ES-I3 (cell line): ENCODE results near the gene MBD1.
A peak's percentile ranks its signal among the peaks of the same experiment; 100 is the strongest.

Source experiments
- H3K36me3 ChIP-seq: 2 replicates; pipeline ENCODE4 v1.6.1; 2013; ENCODE audit warnings: mild to moderate bottlenecking, low read length, control low read depth, moderate library complexity; ENCODE audit not compliant: insufficient read depth
- H3K4me1 ChIP-seq: 2 replicates; pipeline ENCODE4 v1.6.1; 2013; ENCODE audit warnings: mild to moderate bottlenecking, control low read depth, low read length; ENCODE audit not compliant: insufficient read depth
- H3K9ac ChIP-seq: 2 replicates; pipeline ENCODE4 v1.6.1; 2013; ENCODE audit warnings: low read depth, mild to moderate bottlenecking, low read length, moderate library complexity
- H3K9me3 ChIP-seq: 2 replicates; pipeline ENCODE4 v1.6.1; 2013; ENCODE audit warnings: mild to moderate bottlenecking, low read length, moderate library complexity; ENCODE audit not compliant: control insufficient read depth, insufficient read depth

The MBD1 gene

GRCh38 chr18:50285071-50285470 is 3.7 kb upstream of the MBD1 start:
- H3K9me3 ChIP-seq: no peaks in the 10 kb centered on the region
- H3K36me3 ChIP-seq: no peaks in the 10 kb centered on the region
- H3K4me1 ChIP-seq: no peaks in the 10 kb centered on the region
- no peak overlapping the region for H3K9ac ChIP-seq

- H3K36me3 ChIP-seq: no peaks in the 10 kb centered on the region
- no peaks in the 10 kb centered on the region for H3K9me3 ChIP-seq
- no peak overlapping the region for H3K9ac ChIP-seq
- no peaks in the 10 kb centered on the region for H3K4me1 ChIP-seq
These were observed 3.0 kb upstream of the MBD1 start for GRCh38 chr18:50284255-50284885.

DNA sequence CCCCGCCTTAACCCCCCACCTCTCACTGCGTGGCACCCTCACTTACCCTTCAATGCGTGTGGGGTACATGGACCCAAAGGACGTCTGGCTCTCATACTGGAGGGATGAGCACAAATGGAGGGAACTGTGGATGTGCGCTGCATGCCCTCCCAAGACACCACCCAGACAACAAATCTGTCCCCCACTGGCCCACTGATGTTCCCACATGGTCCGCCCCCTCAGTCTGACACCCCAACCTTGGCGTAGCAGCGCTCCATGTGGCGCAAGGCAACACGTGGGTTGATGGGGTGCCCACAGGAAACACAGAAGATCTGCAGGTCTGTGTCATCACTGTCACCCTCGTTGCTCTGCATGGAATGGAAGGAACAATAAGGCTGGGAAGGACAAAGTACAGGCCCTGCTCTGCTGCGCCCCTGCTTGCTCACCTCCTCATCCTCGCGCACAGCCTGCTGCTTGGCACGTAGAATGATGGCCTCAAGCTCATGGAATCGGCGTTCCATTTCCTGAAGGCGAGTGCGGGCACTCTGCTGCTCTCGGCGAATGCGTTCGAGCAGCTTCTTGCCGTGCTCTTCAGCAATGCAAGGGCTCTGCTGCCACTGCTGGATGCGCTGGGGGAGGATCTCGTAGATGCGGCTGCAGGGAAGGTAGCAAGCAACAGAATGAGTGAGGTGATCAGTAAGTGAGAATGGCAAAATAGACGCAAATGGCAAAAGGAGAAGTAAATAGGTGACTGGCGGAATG is 2.3 kb upstream of the MBD1 start:
- peaks cover 7% of the 10 kb centered on the region; the same call in 1 of the 2 replicates for H3K36me3 ChIP-seq
- no peak overlapping the region for H3K9ac ChIP-seq
- H3K9me3 ChIP-seq: no peaks in the 10 kb centered on the region
- no peaks in the 10 kb centered on the region for H3K4me1 ChIP-seq

DNA sequence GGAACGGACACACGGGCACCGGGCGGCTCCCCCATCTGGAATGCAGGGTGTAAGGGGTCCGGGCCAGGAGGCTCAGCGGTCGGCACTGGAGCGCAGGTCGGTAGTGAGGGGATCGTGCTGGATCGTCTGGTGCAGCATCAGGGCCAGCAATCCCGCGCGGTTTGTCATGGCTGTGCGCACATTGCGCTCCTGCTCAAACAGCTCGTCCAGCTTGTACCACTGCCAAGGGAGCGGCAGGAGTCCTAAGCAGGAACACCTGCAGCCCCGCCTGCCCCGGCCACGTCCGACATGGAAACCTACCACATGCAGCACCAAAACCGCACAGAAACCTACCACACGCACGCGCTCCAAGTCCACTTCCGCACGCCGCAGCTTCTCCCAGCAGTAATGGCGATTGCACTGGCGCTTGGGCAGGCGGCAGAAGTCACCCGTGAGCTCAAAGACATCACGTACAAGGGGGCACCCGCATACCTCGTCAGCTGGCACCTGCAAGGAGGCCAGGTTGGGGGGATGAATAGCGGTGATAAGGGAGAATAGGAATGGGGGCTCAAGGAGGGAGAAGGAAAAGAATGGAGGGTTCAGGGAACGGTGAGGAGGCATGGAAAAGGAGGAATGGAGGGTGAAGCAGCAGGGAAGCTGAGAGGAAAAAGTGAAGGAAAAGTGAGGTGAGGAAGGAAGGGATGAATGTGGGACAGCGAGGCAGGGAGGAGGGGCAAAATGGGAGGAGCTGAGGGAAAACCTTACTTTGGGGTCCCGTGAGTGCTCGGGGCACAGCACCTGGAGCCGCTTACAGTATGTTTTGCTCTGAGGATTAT is 1.4 kb upstream of the MBD1 start:
- H3K36me3 ChIP-seq: peaks cover 7% of the 10 kb centered on the region; the same call in 1 of the 2 replicates
- H3K4me1 ChIP-seq: no peaks in the 10 kb centered on the region
- H3K9me3 ChIP-seq: no peaks in the 10 kb centered on the region
- H3K9ac ChIP-seq: no peak overlapping the region

DNA sequence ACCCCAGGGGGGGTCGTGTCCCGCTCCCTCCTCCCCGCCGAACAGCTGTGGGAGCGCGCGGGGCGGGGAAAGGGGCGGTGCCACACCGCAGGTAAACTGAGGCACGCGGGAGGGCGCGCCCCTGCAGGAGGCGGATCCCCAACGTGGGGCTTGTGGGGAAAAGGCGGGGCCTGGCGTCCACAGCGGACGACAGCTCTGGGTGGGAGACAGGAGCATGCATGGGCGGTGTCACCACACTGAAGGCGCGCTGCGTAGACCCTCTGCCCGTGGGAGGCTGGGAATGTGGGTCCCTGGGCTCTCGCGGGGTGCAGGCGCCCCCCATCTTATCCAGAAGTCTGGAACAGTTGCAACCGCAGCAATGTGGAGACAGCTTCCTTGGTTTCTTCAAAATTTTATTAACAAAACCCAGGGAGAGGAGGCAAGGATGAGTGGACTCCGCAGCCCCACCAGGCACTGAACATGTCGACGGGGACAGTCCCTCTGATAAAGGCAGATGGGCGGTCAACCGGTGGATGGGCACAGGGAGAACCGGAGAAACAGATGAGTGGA is 723 bp upstream of the MBD1 start:
- Histone ChIP-seq H3K4me1 (no peaks in the 10 kb centered on the region), H3K36me3 (peaks cover 7% of the 10 kb centered on the region; the same call in 1 of the 2 replicates), H3K9ac (peak overlapping the region; percentile 88), H3K9me3 (no peaks in the 10 kb centered on the region)

GRCh38 chr18:50280707-50281294 is 522 bp downstream of the MBD1 start:
- no peaks in the 10 kb centered on the region for H3K9me3 ChIP-seq
- H3K9ac ChIP-seq: peak overlapping the region; percentile 88
- peaks cover 9% of the 10 kb centered on the region; the same call in 1 of the 2 replicates for H3K36me3 ChIP-seq
- no peaks in the 10 kb centered on the region for H3K4me1 ChIP-seq

DNA sequence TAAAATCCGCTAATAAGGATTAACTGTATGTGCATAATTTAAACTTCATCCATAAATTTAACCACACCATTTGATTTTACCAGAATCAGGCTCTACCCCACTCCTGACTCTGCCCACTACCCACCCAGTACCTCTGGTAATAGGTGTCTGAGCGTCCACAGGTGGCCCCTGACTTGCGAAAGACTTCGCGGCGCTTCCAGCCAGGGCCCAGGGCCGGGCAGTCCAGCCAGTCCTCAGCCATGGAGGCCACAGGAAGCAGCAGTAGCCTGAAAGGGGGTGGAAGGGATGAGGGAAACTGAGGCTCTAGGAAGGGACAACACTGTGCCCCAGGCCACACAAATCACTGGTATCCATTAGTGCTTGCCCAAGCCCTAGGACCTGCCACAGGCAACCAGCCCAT is 1.6 kb downstream of the MBD1 start:
- no peak overlapping the region for H3K9ac ChIP-seq
- no peaks in the 10 kb centered on the region for H3K4me1 ChIP-seq
- no peaks in the 10 kb centered on the region for H3K9me3 ChIP-seq
- H3K36me3 ChIP-seq: peaks cover 10% of the 10 kb centered on the region; the same call in 1 of the 2 replicates

DNA sequence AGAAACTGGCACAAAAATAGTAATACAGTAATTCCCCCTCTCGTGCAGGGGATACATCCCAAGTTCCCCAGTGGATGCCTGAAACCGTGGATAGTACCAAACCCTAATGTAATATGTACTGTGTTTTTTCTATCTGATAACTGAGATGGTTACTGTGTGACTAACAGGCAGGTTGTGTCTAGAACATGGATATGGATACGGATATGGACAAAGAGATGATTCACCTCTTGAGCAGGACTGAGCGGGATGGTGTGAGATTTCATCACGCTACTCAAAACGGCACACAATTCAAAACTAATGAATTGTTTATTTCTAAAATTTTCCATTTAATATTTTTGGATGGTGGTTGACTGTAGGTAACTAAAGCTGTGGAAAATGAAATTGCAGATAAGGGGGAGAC is 3.4 kb downstream of the MBD1 start:
- Histone ChIP-seq H3K36me3 (peaks cover 19% of the 10 kb centered on the region), H3K9ac (no peak overlapping the region), H3K4me1 (no peaks in the 10 kb centered on the region), H3K9me3 (no peaks in the 10 kb centered on the region)

GRCh38 chr18:50276452-50276851 is 4.9 kb downstream of the MBD1 start:
- no peaks in the 10 kb centered on the region for H3K9me3 ChIP-seq
- no peaks in the 10 kb centered on the region for H3K4me1 ChIP-seq
- H3K36me3 ChIP-seq: peaks cover 24% of the 10 kb centered on the region
- no peak overlapping the region for H3K9ac ChIP-seq

- no peaks in the 10 kb centered on the region for H3K9me3 ChIP-seq
- no peak overlapping the region for H3K9ac ChIP-seq
- H3K36me3 ChIP-seq: peaks cover 26% of the 10 kb centered on the region
- H3K4me1 ChIP-seq: no peaks in the 10 kb centered on the region
These were observed 5.8 kb downstream of the MBD1 start for GRCh38 chr18:50275503-50276036.

GRCh38 chr18:50274941-50275340 is 6.4 kb downstream of the MBD1 start:
- H3K9me3 ChIP-seq: no peaks in the 10 kb centered on the region
- H3K9ac ChIP-seq: no peak overlapping the region
- H3K4me1 ChIP-seq: no peaks in the 10 kb centered on the region
- H3K36me3 ChIP-seq: peaks cover 26% of the 10 kb centered on the region

DNA sequence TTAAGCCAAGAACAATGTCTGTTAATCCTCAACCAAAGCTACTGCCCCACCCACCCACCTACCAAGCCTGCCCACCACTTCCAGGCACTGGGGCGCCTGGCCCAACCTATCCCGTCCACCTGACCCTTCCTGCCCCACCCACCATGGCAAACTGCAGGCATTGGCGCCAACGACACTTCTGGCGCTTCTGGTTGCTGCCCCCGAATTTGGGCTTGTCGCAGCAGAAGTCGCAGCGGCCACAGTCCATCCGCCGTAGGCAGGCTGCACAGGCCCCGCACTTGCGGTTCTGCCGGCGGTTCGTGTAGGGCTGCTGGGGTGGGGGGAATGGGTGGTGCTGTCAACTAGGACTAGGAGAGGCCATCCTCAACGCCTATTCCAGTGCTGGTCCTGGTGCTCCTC is 7.3 kb downstream of the MBD1 start:
- Histone ChIP-seq H3K9ac (no peak overlapping the region), H3K4me1 (no peaks in the 10 kb centered on the region), H3K36me3 (peaks cover 27% of the 10 kb centered on the region), H3K9me3 (no peaks in the 10 kb centered on the region)

DNA sequence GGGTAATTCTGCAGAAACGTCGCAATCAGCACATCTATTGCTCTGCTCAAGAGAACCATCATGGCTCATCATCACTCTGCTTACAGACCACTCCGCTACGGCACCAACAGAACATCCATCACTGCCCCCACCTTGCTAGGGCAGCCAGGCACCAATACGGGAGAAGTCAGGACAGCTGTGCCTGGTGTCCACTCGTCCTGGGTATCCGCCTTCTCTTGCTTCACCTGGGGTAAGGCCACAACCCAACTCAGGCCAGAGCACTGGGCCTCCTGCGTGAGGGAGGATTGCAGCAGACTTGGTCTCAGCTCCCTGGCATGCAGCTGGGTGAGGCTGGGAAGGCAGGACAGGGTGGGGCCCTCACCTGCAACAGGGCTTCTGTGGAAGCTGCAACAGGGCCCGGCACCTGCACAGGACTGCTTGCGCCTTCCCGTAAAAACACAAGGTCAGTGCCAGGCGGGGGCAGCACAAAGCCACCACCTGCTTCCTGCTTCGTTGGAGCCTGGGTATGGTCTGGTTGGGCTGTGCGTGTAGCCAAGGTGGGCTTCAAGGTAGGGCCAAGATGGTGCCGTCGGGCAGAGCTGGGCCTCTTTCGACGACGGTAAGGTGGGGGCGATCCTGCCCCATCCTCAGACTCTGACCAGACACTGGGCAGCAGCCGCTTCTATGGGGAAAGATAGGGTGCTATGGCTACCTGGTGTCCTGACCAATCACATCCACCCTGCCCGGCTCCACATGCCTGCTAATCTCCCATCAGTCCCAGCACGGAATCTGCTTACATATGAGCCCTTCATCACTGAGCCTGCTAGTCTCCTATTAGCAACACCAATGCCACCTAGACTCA is 7.9 kb downstream of the MBD1 start:
- H3K36me3 ChIP-seq: peaks cover 25% of the 10 kb centered on the region
- no peaks in the 10 kb centered on the region for H3K9me3 ChIP-seq
- H3K9ac ChIP-seq: no peak overlapping the region
- H3K4me1 ChIP-seq: no peaks in the 10 kb centered on the region
